ENCODE data around the gene SLC25A12.

GRCh38 chr2:171923206-171923605 is 29.2 kb upstream of the SLC25A12 start:
- TF ChIP-seq CTCF (IDR thresholded peaks at IDR 0.05; ENCODE audit: low read depth, low read length), result no peak
- no peak for TF ChIP-seq POLR2A (IDR thresholded peaks at IDR 0.05; ENCODE audit: extremely low read depth, insufficient read length)
- no peak for TF ChIP-seq MYC (IDR thresholded peaks at IDR 0.05; ENCODE audit: low read depth, low read length)
- TF ChIP-seq MAX (IDR thresholded peaks at IDR 0.05; ENCODE audit: low read depth, low read length), result no peak
